GM23248 (cell line): ENCODE data around the gene HYI. TPM values are rescaled to one million over a fixed set of nuclear protein-coding genes. Genes with fewer than 3 reads are reported as not detected.

Source experiments
- DNase-seq: peaks from one replicate; pipeline ENCODE4 v3.0.0-alpha.2; 2015
- H2AFZ ChIP-seq: fragments of 200-600 bp; sonication (generic); 2 replicates; pipeline ENCODE4 v1.6.1; 2016; ENCODE audit warnings: antibody characterized with exemption
- H3F3A ChIP-seq: fragments of 200-600 bp; sonication (generic); 2 replicates; pipeline ENCODE4 v1.6.1; 2016; ENCODE audit warnings: mild to moderate bottlenecking, antibody characterized with exemption, mixed run types; ENCODE audit not compliant: insufficient read depth
- H3K27ac ChIP-seq: fragments of 200-600 bp; sonication (generic); 2 replicates; pipeline ENCODE4 v1.5.1; 2016; ENCODE audit warnings: mild to moderate bottlenecking
- H3K27me3 ChIP-seq: fragments of 200-600 bp; sonication (generic); replicated peaks from 2 replicates; pipeline ENCODE4 v1.6.1; 2016; ENCODE audit warnings: mild to moderate bottlenecking; ENCODE audit not compliant: insufficient read depth
- H3K36me3 ChIP-seq: fragments of 200-600 bp; sonication (generic); 2 replicates; pipeline ENCODE4 v1.6.1; 2016; ENCODE audit warnings: low read depth, mild to moderate bottlenecking
- H3K4me1 ChIP-seq: fragments of 200-600 bp; sonication (generic); 2 replicates; pipeline ENCODE4 v1.6.1; 2016; ENCODE audit warnings: mild to moderate bottlenecking; ENCODE audit not compliant: insufficient read depth
- H3K4me2 ChIP-seq: fragments of 200-600 bp; sonication (generic); one replicate; pipeline ENCODE4 v1.6.1; 2016; ENCODE audit warnings: mild to moderate bottlenecking; ENCODE audit not compliant: unreplicated experiment
- H3K4me3 ChIP-seq: fragments of 200-600 bp; sonication (generic); 2 replicates; pipeline ENCODE4 v1.5.1; 2016; ENCODE audit warnings: mild to moderate bottlenecking
- H3K79me2 ChIP-seq: fragments of 200-600 bp; sonication (generic); 2 replicates; pipeline ENCODE4 v1.6.1; 2016; ENCODE audit warnings: mild to moderate bottlenecking; ENCODE audit not compliant: insufficient read depth
- H3K9ac ChIP-seq: fragments of 200-600 bp; sonication (generic); 2 replicates; pipeline ENCODE4 v1.6.1; 2016; ENCODE audit warnings: mild to moderate bottlenecking
- H3K9me2 ChIP-seq: fragments of 200-600 bp; sonication (generic); 2 replicates; pipeline ENCODE4 v1.6.1; 2016; ENCODE audit warnings: mixed run types, mild to moderate bottlenecking, moderate library complexity; ENCODE audit not compliant: insufficient read depth
- H3K9me3 ChIP-seq: fragments of 200-600 bp; sonication (generic); one replicate; pipeline ENCODE4 v1.6.1; 2017; ENCODE audit warnings: low read depth
- H4K20me1 ChIP-seq: fragments of 200-600 bp; sonication (generic); 2 replicates; pipeline ENCODE4 v1.6.0; 2016; ENCODE audit not compliant: insufficient read depth
- EZH2 ChIP-seq: fragments of 200-600 bp; sonication (generic); IDR thresholded peaks from 2 replicates; pipeline ENCODE4 v1.6.1; 2018; ENCODE audit warnings: antibody characterized with exemption, mild to moderate bottlenecking; ENCODE audit not compliant: insufficient read depth, poor library complexity, severe bottlenecking
- EZH2phosphoT487 ChIP-seq: fragments of 200-600 bp; sonication (generic); IDR thresholded peaks from 2 replicates; pipeline ENCODE4 v1.6.1; 2018; ENCODE audit warnings: antibody characterized with exemption, moderate library complexity, mild to moderate bottlenecking, low read depth; ENCODE audit not compliant: insufficient read depth
- WGBS, 2 experiments: methylation state at CpG; one replicate each; pipeline ENCODE4 v1.1.6; 2015 to 2017; ENCODE audit warnings: low lambda C conversion rate in 2 of 2, low coverage in 1 of 2; ENCODE audit errors: missing lambda C conversion rate in 2 of 2; 5-methylcytosine and 5-hydroxymethylcytosine counted together
- in situ Hi-C: fragments of 300-500 bp; cut with MboI; formaldehyde crosslinking; loops from 2 replicates; pipeline ENCODE4 v1.15.0; 2020
- polyA plus RNA-seq: library from polyadenylated mRNA; unstranded; fragments of >200 nt; fragmentation: Nextera tagmentation; extraction: Ambion mirVana; gene quantifications from 2 replicates; pipeline ENCODE4 v1.2.1, GENCODE V29; 2016
- total RNA-seq: library from RNA; depleted of rRNA; stranded (reverse); fragments of >200 nt; shearing (Covaris generic); gene quantifications from 2 replicates; pipeline ENCODE4 v1.2.3, GENCODE V29; 2014

Gene HYI
- total and polyA plus RNA-seq, 2 experiments from 2014 or later, result 21.0 to 28.5 TPM

DNA sequence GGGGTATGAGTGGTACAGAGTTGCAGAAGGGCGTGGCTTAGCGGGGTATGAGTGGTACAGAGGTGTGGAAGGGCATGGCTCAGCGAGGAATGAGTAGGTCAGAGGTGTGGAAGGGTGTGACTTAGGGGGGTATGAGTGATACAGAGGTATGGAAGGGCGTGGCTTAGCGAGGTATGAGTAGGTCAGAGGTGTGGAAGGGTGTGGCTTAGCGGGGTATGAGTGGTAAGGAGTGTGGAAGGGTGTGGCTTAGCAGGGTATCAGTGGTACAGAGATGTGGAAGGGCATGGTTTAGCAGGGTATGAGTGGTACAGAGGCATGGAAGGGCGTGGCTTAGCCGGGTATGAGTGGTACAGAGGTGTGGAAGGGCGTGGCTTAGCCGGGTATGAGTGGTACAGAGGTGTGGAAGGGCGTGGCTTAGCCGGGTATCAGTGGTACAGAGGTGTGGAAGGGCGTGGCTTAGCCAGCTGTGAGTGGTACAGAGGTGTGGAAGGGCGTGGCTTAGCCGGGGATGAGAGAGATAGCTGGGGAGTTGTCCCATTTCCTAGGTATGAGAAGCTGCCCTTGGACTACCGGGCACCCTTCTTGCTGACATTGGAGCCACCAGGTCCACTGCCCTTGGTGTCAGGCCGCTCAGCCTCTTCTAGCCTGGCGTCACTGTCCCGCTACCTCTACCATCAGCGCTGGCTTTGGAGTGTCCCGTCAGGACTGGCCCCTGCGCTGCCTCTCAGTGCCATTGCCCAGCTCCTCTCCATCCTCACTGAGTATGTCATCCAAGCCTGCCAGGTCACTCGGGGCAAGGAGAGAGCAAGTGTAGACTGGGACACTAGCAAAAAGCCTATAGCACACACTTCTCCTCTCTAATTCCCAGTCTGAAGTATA, 29.8 kb downstream of the HYI start:
- Histone ChIP-seq H3K9me2 (no peaks in the 10 kb centered on the region), H3K4me2 (no peak overlapping the region), H3K9ac (no peak overlapping the region), H3K4me3 (no peak overlapping the region), H3K4me1 (no peaks in the 10 kb centered on the region), H3K27ac (no peak overlapping the region), H3K9me3 (no peaks in the 10 kb centered on the region), H3K27me3 (no peaks in the 10 kb centered on the region), H3F3A (no peaks in the 10 kb centered on the region), H3K36me3 (peaks cover 15% of the 10 kb centered on the region), H3K79me2 (no peaks in the 10 kb centered on the region), H2AFZ (no peak overlapping the region), H4K20me1 (no peaks in the 10 kb centered on the region)
- DNase-seq, result no peak
- TF ChIP-seq EZH2phosphoT487, result no peak
- TF ChIP-seq EZH2, result no peak
- WGBS, 2 experiments, result 92 to 93% methylated on average over 18 to 23 of the region's 23 CpGs
- in situ Hi-C loops, result no loop called here

DNA sequence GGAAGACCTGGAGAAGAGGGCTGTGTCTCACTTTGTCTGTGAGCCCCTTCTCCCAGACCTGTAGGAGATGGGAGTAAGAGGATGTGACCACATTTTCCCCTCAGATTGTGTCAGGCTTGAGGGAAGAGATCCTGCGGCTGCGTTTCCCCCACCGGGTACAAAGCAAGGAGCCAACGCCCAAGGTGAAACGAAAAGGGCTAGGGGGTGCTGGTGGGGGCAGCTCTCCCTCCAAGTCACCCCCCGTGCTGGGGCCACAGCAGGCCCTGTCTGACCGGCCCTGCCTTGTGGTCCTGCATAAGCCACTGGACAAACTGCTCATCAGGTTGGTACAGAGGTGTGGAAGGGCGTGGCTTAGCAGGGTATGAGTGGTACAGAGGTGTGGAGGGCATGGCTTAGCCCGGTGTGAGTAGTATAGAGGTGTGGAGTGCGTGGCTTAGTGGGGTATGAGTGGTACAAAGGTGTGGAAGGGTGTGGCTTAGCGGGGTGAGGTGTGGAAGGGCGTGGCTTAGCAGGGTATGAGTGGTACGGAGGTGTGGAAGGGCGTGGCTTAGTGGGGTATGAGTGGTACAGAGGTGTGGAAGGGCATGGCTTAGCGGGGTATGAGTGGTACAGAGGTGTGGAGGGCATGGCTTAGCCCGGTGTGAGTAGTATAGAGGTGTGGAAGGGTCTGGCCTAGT, 30.6 kb downstream of the HYI start:
- in situ Hi-C loops, result no loop called here

DNA sequence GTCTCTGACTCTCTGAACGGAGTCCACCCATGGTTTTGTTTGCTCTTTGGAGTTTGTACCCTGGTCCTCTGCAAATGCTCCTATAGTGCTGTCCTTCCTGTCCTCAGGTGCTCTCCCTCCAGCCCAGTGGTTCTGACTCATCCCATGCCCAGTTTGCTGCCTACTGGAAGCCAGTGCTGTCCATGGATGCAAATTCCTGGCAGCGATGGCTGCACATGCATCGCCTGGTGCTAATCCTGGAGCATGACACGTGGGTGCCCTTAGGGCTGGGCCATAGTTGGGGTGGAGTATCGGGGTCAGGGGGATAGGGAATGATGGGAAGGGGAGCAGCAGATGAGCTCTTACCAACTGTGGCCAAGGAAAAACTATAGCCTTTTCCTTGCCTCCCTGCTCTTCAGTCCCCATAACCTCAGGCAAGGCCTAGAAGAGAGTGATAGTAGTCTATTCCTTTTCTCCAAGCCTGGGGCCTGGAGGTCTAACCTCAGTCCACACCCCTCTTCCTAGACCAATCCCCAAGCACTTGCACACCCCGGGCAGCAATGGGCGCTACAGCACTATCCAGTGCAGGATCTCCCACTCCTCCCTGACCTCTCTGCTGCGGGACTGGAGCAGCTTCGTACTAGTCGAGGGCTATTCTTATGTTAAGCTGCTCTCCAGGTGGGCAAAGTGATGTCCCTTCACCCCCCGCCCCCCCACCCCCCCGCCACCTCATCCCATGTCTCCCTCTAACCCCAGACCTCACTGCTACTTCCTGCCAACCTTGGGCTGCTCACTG, 31.6 kb downstream of the HYI start:
- no peaks in the 10 kb centered on the region for H3F3A ChIP-seq
- H3K4me1 ChIP-seq, result no peaks in the 10 kb centered on the region
- H2AFZ ChIP-seq, result no peak overlapping the region
- H3K27ac ChIP-seq, result no peak overlapping the region
- H3K4me2 ChIP-seq, result no peak overlapping the region
- TF ChIP-seq EZH2, result no peak
- TF ChIP-seq EZH2phosphoT487, result no peak
- H3K79me2 ChIP-seq, result no peaks in the 10 kb centered on the region
- 90 to 92% methylated on average over 11 to 12 of the region's 12 CpGs for WGBS, 2 experiments
- no peak overlapping the region for H3K9ac ChIP-seq
- in situ Hi-C loops, result no loop called here
- no peak overlapping the region for H3K4me3 ChIP-seq
- no peaks in the 10 kb centered on the region for H3K9me2 ChIP-seq
- H4K20me1 ChIP-seq, result no peaks in the 10 kb centered on the region
- peaks cover 18% of the 10 kb centered on the region; the same call in 1 of the 2 replicates for H3K36me3 ChIP-seq
- no peaks in the 10 kb centered on the region for H3K27me3 ChIP-seq
- no peak for DNase-seq
- H3K9me3 ChIP-seq, result no peaks in the 10 kb centered on the region

More for the DNA sequence above, 30.6 kb downstream of the HYI start:
- no peak overlapping the region for H3K9ac ChIP-seq
- H3K27ac ChIP-seq, result no peak overlapping the region
- H3K9me2 ChIP-seq, result no peaks in the 10 kb centered on the region
- no peak overlapping the region for H2AFZ ChIP-seq
- H3F3A ChIP-seq, result no peaks in the 10 kb centered on the region
- H3K79me2 ChIP-seq, result no peaks in the 10 kb centered on the region
- DNase-seq, result no peak
- H3K27me3 ChIP-seq, result no peaks in the 10 kb centered on the region
- no peak overlapping the region for H3K4me3 ChIP-seq
- H4K20me1 ChIP-seq, result no peaks in the 10 kb centered on the region
- TF ChIP-seq EZH2, result no peak
- H3K36me3 ChIP-seq, result peaks cover 12% of the 10 kb centered on the region; the same call in 1 of the 2 replicates
- H3K9me3 ChIP-seq, result no peaks in the 10 kb centered on the region
- no peak overlapping the region for H3K4me2 ChIP-seq
- WGBS, 2 experiments, result 93 to 95% methylated on average over 11 to 16 of the region's 16 CpGs
- no peaks in the 10 kb centered on the region for H3K4me1 ChIP-seq

DNA sequence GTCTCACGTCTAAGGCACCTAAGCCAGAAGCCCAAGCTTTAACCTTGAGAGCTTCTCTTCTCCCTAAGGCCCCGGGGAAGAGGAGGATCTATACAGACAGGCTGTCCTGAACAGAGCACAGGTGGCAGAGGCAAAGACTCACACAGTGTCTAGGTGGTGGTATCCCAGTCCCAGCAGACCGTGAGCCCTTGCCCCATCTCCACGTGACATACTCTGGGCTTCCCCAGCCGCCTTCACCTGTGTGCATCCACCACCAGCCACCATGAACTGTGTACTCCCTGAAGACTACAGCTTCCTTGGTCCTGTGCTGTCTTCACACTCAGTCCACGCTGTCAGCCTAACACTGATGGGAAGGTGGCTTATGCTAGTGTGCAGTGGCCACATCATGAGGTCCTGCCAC, 32.3 kb downstream of the HYI start:
- Histone ChIP-seq H4K20me1 (no peaks in the 10 kb centered on the region), H3K9me3 (no peaks in the 10 kb centered on the region), H3K9ac (no peak overlapping the region), H3K4me2 (no peak overlapping the region), H3F3A (no peaks in the 10 kb centered on the region), H3K27me3 (no peaks in the 10 kb centered on the region), H3K79me2 (no peaks in the 10 kb centered on the region), H3K27ac (no peak overlapping the region), H3K4me3 (no peak overlapping the region), H3K36me3 (peaks cover 16% of the 10 kb centered on the region; the same call in 1 of the 2 replicates), H2AFZ (no peak overlapping the region), H3K4me1 (no peaks in the 10 kb centered on the region), H3K9me2 (no peaks in the 10 kb centered on the region)
- no peak for TF ChIP-seq EZH2phosphoT487
- no peak for TF ChIP-seq EZH2
- in situ Hi-C loops, result no loop called here
- 91 to 96% methylated on average over 6 of the region's 6 CpGs for WGBS, 2 experiments
- no peak for DNase-seq
